ENCODE data around the gene DNAJC13. TPM values are rescaled to one million over a fixed set of nuclear protein-coding genes. Genes with fewer than 3 reads are reported as not detected.

The DNAJC13 gene
- total and polyA plus RNA-seq, 2 donors (not counting 3 experiments of a cell fraction or from before 2014, with no cell fraction given): 14.3 to 71.7 TPM

DNA sequence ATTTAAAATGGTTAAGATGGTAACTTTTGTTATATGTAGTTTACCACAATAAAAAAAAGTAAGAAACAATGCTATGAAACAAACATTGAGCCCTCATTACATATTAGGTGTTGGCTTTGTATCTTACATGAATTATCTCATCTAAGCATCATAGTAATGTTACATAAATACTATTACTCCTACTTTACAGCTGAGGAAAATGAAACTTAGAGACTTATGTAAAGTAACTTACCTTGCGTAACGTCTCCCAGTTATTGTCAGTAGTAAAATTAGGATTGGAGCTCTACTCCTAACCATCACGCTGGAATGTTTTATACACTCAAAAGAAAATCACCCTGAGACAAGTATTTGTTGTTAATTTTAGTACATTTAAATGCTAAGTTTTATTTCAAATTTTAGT lies 42.2 kb downstream of the DNAJC13 start:
- Histone ChIP-seq H3K79me2 (ENCODE audit: control insufficient read depth, insufficient read depth, low read length) (no peaks in the 10 kb centered on the region), H3K9me1 (replicated peaks; ENCODE audit: control insufficient read depth, extremely low read depth, insufficient read depth, low read length) (no peaks in the 10 kb centered on the region), H3K36me3 (ENCODE audit: control insufficient read depth in 2 of 2, extremely low read depth in 1 of 2, insufficient read depth in 2 of 2, low read length in 2 of 2) (peaks cover 10 to 44% of the 10 kb centered on the region in 2 experiments), H3K4me1 (ENCODE audit: control insufficient read depth, extremely low read depth, insufficient read depth, low read length) (no peaks in the 10 kb centered on the region), H3K4me3 (replicated peaks in 1 of 3; ENCODE audit: insufficient read depth in 1 of 3, low read depth in 1 of 3, low read length in 3 of 3) (no peak overlapping the region), H4K20me1 (replicated peaks; ENCODE audit: control insufficient read depth, extremely low read depth, insufficient read depth, low read length) (no peaks in the 10 kb centered on the region), H2AFZ (ENCODE audit: low read depth, low read length) (no peak overlapping the region), H3K4me2 (ENCODE audit: insufficient read depth, low read length) (no peak overlapping the region), H3K27me3 (ENCODE audit: control insufficient read depth in 2 of 2, insufficient read depth in 2 of 2, low read length in 2 of 2) (no peaks in the 10 kb centered on the region), H3K9me3 (replicated peaks; ENCODE audit: control insufficient read depth, insufficient read depth, low read length) (no peaks in the 10 kb centered on the region), H3K9ac (replicated peaks; ENCODE audit: extremely low read depth, insufficient read depth, low read length) (no peak overlapping the region), H3K27ac (ENCODE audit: insufficient read depth, low read depth, low read length) (no peak overlapping the region)
- dilution Hi-C loops (cut with MboI; ENCODE audit: extremely low pct_ligation_motif_present, low sequenced_read_pairs) (no loop called here), intact Hi-C loops (cut with micrococcal nuclease) (no loop called here)
- ChIA-PET POLR2A (no interaction called here), CTCF (no interaction called here)
- TF ChIP-seq EZH2 (IDR thresholded peaks at IDR 0.05; ENCODE audit: borderline replicate concordance, low read depth, low read length, severe bottlenecking) (no peak), MAX (IDR thresholded peaks at IDR 0.05; ENCODE audit: insufficient read depth, insufficient read length) (no peak), GATA2 (IDR thresholded peaks at IDR 0.05; ENCODE audit: insufficient read depth, insufficient read length, low read depth, low read length) (no peak), POLR2AphosphoS5 (IDR thresholded peaks at IDR 0.05; ENCODE audit: insufficient read depth, low read depth, low read length) (no peak), POLR2A (IDR thresholded peaks at IDR 0.05; ENCODE audit: low read depth, low read length) (no peak), MYC (IDR thresholded peaks at IDR 0.05; ENCODE audit: low read depth, low read length) (no peak), JUN (IDR thresholded peaks at IDR 0.05; ENCODE audit: borderline replicate concordance, insufficient read depth, insufficient read length, low read depth) (no peak), FOS (IDR thresholded peaks at IDR 0.05; ENCODE audit: borderline replicate concordance, insufficient read depth, low read length) (no peak)
- TF ChIP-seq, protein P1, sequence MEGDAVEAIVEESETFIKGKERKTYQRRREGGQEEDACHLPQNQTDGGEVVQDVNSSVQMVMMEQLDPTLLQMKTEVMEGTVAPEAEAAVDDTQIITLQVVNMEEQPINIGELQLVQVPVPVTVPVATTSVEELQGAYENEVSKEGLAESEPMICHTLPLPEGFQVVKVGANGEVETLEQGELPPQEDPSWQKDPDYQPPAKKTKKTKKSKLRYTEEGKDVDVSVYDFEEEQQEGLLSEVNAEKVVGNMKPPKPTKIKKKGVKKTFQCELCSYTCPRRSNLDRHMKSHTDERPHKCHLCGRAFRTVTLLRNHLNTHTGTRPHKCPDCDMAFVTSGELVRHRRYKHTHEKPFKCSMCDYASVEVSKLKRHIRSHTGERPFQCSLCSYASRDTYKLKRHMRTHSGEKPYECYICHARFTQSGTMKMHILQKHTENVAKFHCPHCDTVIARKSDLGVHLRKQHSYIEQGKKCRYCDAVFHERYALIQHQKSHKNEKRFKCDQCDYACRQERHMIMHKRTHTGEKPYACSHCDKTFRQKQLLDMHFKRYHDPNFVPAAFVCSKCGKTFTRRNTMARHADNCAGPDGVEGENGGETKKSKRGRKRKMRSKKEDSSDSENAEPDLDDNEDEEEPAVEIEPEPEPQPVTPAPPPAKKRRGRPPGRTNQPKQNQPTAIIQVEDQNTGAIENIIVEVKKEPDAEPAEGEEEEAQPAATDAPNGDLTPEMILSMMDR (IDR thresholded peaks at IDR 0.05; ENCODE audit: extremely low read depth in 1 of 2, insufficient read depth in 1 of 2, low read depth in 1 of 2, low read length in 2 of 2): no peak
- DNase-seq (ENCODE audit: low read depth, low spot score) (no peak), FAIRE-seq (no peak)
- no TSS peak for BruUV-seq (replicated peaks)
